Trophoblast cell (in vitro differentiated cells and primary cell): Measurements from ENCODE around the gene DKKL1.

Experiments used
- DNase-seq, 2 donors: peaks; one replicate each; pipeline ENCODE4 v3.0.0-alpha.2; 2016
- H2AFZ ChIP-seq: 2 replicates; pipeline ENCODE4 v1.6.1; 2013; ENCODE audit warnings: low read length, moderate library complexity, mild to moderate bottlenecking; ENCODE audit not compliant: insufficient read depth, poor library complexity
- H2AK5ac ChIP-seq: 2 replicates; pipeline ENCODE4 v1.6.1; 2013; ENCODE audit warnings: mild to moderate bottlenecking, low read length
- H2BK120ac ChIP-seq: 2 replicates; pipeline ENCODE4 v1.6.1; 2013; ENCODE audit warnings: low read length, mild to moderate bottlenecking, moderate library complexity; ENCODE audit not compliant: insufficient read depth, poor library complexity
- H2BK12ac ChIP-seq: 2 replicates; pipeline ENCODE4 v1.6.1; 2013; ENCODE audit warnings: mild to moderate bottlenecking, low read length, moderate library complexity
- H2BK5ac ChIP-seq: 2 replicates; pipeline ENCODE4 v1.6.1; 2013; ENCODE audit warnings: low read length, low read depth, moderate library complexity, mild to moderate bottlenecking; ENCODE audit not compliant: poor library complexity
- H3K14ac ChIP-seq: 2 replicates; pipeline ENCODE4 v1.6.1; 2013; ENCODE audit warnings: mild to moderate bottlenecking, low read length
- H3K18ac ChIP-seq: 2 replicates; pipeline ENCODE4 v1.6.1; 2013; ENCODE audit warnings: mild to moderate bottlenecking, low read length
- H3K23ac ChIP-seq: 2 replicates; pipeline ENCODE4 v1.6.1; 2013; ENCODE audit warnings: low read length
- H3K27ac ChIP-seq: 2 replicates; pipeline ENCODE4 v1.5.1; 2013; ENCODE audit warnings: low read depth, mild to moderate bottlenecking, inconsistent platforms, low read length, moderate library complexity
- H3K27me3 ChIP-seq: 2 replicates; pipeline ENCODE4 v1.6.1; 2013; ENCODE audit warnings: inconsistent platforms, mild to moderate bottlenecking, low read length, moderate library complexity; ENCODE audit not compliant: insufficient read depth
- H3K36me3 ChIP-seq, 2 experiments: 1 replicate in 1 of 2; 2 replicates in 1 of 2; pipeline ENCODE4 v1.6.1; 2013; ENCODE audit warnings: low read length in 2 of 2, mild to moderate bottlenecking in 2 of 2, moderate library complexity in 1 of 2; ENCODE audit not compliant: insufficient read depth in 2 of 2, control insufficient read depth in 1 of 2
- H3K4ac ChIP-seq: 2 replicates; pipeline ENCODE4 v1.6.1; 2013; ENCODE audit warnings: low read depth, mild to moderate bottlenecking, low read length, moderate library complexity
- H3K4me1 ChIP-seq, 2 experiments: 1 replicate in 1 of 2; 2 replicates in 1 of 2; pipeline ENCODE4 v1.6.1; 2013; ENCODE audit warnings: low read length in 2 of 2, mild to moderate bottlenecking in 2 of 2, moderate library complexity in 1 of 2; ENCODE audit not compliant: insufficient read depth in 2 of 2, control insufficient read depth in 1 of 2
- H3K4me2 ChIP-seq: 2 replicates; pipeline ENCODE4 v1.6.1; 2013; ENCODE audit warnings: inconsistent platforms, mild to moderate bottlenecking, low read length, moderate library complexity
- H3K4me3 ChIP-seq: 2 replicates; pipeline ENCODE4 v1.5.1; 2013; ENCODE audit warnings: mild to moderate bottlenecking, low read depth, low read length, inconsistent platforms
- H3K79me1 ChIP-seq: one replicate; pipeline ENCODE4 v1.6.1; 2013; ENCODE audit warnings: low read length
- H3K79me2 ChIP-seq: 2 replicates; pipeline ENCODE4 v1.6.1; 2013; ENCODE audit warnings: low read length, mild to moderate bottlenecking; ENCODE audit not compliant: control insufficient read depth, insufficient read depth, poor library complexity
- H3K9ac ChIP-seq: 2 replicates; pipeline ENCODE4 v1.6.1; 2013; ENCODE audit warnings: mild to moderate bottlenecking, low read length
- H3K9me3 ChIP-seq: 2 replicates; pipeline ENCODE4 v1.6.1; 2013; ENCODE audit warnings: low read depth, mild to moderate bottlenecking, control low read depth, inconsistent platforms, low read length; ENCODE audit not compliant: insufficient read depth
- H4K12ac ChIP-seq: 2 replicates; pipeline ENCODE4 v1.6.1; 2013; ENCODE audit warnings: low read depth, mild to moderate bottlenecking, low read length, moderate library complexity
- H4K8ac ChIP-seq: 2 replicates; pipeline ENCODE4 v1.6.1; 2013; ENCODE audit warnings: low read depth, mild to moderate bottlenecking, low read length, moderate library complexity
- H4K91ac ChIP-seq: one replicate; pipeline ENCODE4 v1.6.1; 2013; ENCODE audit warnings: low read depth, mild to moderate bottlenecking, low read length, moderate library complexity
- WGBS: extraction: QIAGEN DNeasy Blood & Tissue Kit; methylation state at CpG from one replicate; pipeline ENCODE4 v1.1.7; 2013; ENCODE audit warnings: missing lambda C conversion rate; ENCODE audit not compliant: insufficient read length, insufficient coverage; ENCODE audit errors: extremely low coverage; 5-methylcytosine and 5-hydroxymethylcytosine counted together

The DKKL1 gene

GRCh38 chr19:49348305-49349189 is 15.1 kb upstream of the DKKL1 start:
- H3K9ac ChIP-seq: no peak overlapping the region
- H4K8ac ChIP-seq: no peak overlapping the region
- H3K14ac ChIP-seq: no peak overlapping the region
- H2BK12ac ChIP-seq: no peak overlapping the region
- no peak overlapping the region for H3K4me2 ChIP-seq
- H3K9me3 ChIP-seq: peaks cover 2% of the 10 kb centered on the region
- no peaks in the 10 kb centered on the region for H3K79me1 ChIP-seq
- no peak overlapping the region for H2AFZ ChIP-seq
- H3K23ac ChIP-seq: no peak overlapping the region
- no peak overlapping the region for H3K4ac ChIP-seq
- H3K18ac ChIP-seq: no peak overlapping the region
- H2AK5ac ChIP-seq: no peak overlapping the region
- H2BK120ac ChIP-seq: no peak overlapping the region
- no peak overlapping the region for H3K27ac ChIP-seq
- no peak for DNase-seq
- no peaks in the 10 kb centered on the region for H3K4me1 ChIP-seq
- no peak overlapping the region for H2BK5ac ChIP-seq
- no peak overlapping the region for H3K4me3 ChIP-seq
- H3K27me3 ChIP-seq: no peaks in the 10 kb centered on the region
- peaks cover 73 to 87% of the 10 kb centered on the region in 2 experiments for H3K36me3 ChIP-seq
- no peak overlapping the region for H4K91ac ChIP-seq
- no peaks in the 10 kb centered on the region for H3K79me2 ChIP-seq
- WGBS: no CpG with 5 or more reads among the region's 12 CpGs
- no peak overlapping the region for H4K12ac ChIP-seq

- no peak overlapping the region for H3K18ac ChIP-seq
- H3K14ac ChIP-seq: no peak overlapping the region
- peaks cover 72 to 85% of the 10 kb centered on the region in 2 experiments for H3K36me3 ChIP-seq
- no peak overlapping the region for H3K4ac ChIP-seq
- H3K9ac ChIP-seq: no peak overlapping the region
- no peak overlapping the region for H2AFZ ChIP-seq
- peaks cover 2% of the 10 kb centered on the region for H3K9me3 ChIP-seq
- no peak overlapping the region for H4K91ac ChIP-seq
- no peak overlapping the region for H3K4me3 ChIP-seq
- H2BK12ac ChIP-seq: no peak overlapping the region
- H2BK5ac ChIP-seq: no peak overlapping the region
- no peak overlapping the region for H4K12ac ChIP-seq
- no peaks in the 10 kb centered on the region for H3K79me2 ChIP-seq
- no peak overlapping the region for H3K27ac ChIP-seq
- no CpG with 5 or more reads among the region's 2 CpGs for WGBS
- H3K4me2 ChIP-seq: no peak overlapping the region
- DNase-seq: no peak
- H2BK120ac ChIP-seq: no peak overlapping the region
- no peak overlapping the region for H3K23ac ChIP-seq
- H3K27me3 ChIP-seq: no peaks in the 10 kb centered on the region
- H3K4me1 ChIP-seq: no peaks in the 10 kb centered on the region
- no peak overlapping the region for H4K8ac ChIP-seq
- H3K79me1 ChIP-seq: no peaks in the 10 kb centered on the region
- H2AK5ac ChIP-seq: no peak overlapping the region
These were observed 14.1 kb upstream of the DKKL1 start for GRCh38 chr19:49349567-49349966.

- Histone ChIP-seq H2BK12ac (no peak overlapping the region), H3K79me2 (peaks cover 3% of the 10 kb centered on the region), H3K4me1 (peaks cover 5 to 10% of the 10 kb centered on the region in 2 experiments), H2AK5ac (no peak overlapping the region), H3K4me3 (no peak overlapping the region), H3K18ac (no peak overlapping the region), H3K36me3 (peaks cover 70 to 79% of the 10 kb centered on the region in 2 experiments), H3K27ac (no peak overlapping the region), H2BK120ac (no peak overlapping the region), H3K9ac (no peak overlapping the region), H3K4me2 (no peak overlapping the region), H4K8ac (no peak overlapping the region), H2BK5ac (no peak overlapping the region), H4K91ac (no peak overlapping the region), H3K23ac (no peak overlapping the region), H3K9me3 (no peaks in the 10 kb centered on the region), H2AFZ (no peak overlapping the region), H4K12ac (no peak overlapping the region), H3K27me3 (no peaks in the 10 kb centered on the region), H3K79me1 (peaks cover under 1% of the 10 kb centered on the region), H3K14ac (no peak overlapping the region), H3K4ac (no peak overlapping the region)
- WGBS: no CpG with 5 or more reads among the region's 12 CpGs
- DNase-seq: no peak
These were observed 7.7 kb upstream of the DKKL1 start for GRCh38 chr19:49355909-49356353.

- no peak overlapping the region for H4K91ac ChIP-seq
- peaks cover 4% of the 10 kb centered on the region for H3K79me1 ChIP-seq
- WGBS: no CpG with 5 or more reads among the region's 7 CpGs
- H2BK5ac ChIP-seq: no peak overlapping the region
- H3K9ac ChIP-seq: no peak overlapping the region
- H4K8ac ChIP-seq: no peak overlapping the region
- H3K18ac ChIP-seq: no peak overlapping the region
- H3K23ac ChIP-seq: no peak overlapping the region
- H2BK120ac ChIP-seq: no peak overlapping the region
- H2AK5ac ChIP-seq: no peak overlapping the region
- no peak for DNase-seq
- H3K4ac ChIP-seq: no peak overlapping the region
- H3K4me2 ChIP-seq: no peak overlapping the region
- no peak overlapping the region for H2AFZ ChIP-seq
- peaks cover 5 to 10% of the 10 kb centered on the region in 2 experiments for H3K4me1 ChIP-seq
- no peak overlapping the region for H3K27ac ChIP-seq
- no peak overlapping the region for H4K12ac ChIP-seq
- H2BK12ac ChIP-seq: no peak overlapping the region
- peaks cover 6% of the 10 kb centered on the region for H3K79me2 ChIP-seq
- no peaks in the 10 kb centered on the region for H3K27me3 ChIP-seq
- H3K9me3 ChIP-seq: no peaks in the 10 kb centered on the region
- peaks cover 66 to 75% of the 10 kb centered on the region in 2 experiments for H3K36me3 ChIP-seq
- H3K4me3 ChIP-seq: no peak overlapping the region
- H3K14ac ChIP-seq: no peak overlapping the region
These were observed 7.3 kb upstream of the DKKL1 start for GRCh38 chr19:49356382-49356781.
